HG03066 (cell line): ENCODE data around the gene KIF3B.
"Not testable (repeated sequence)": the region's sequence is repeated elsewhere in the genome, so short reads cannot be mapped to it uniquely, and the experiment has no call there.

ENCODE experiments used
- ATAC-seq: cut with Tn5 transposase; IDR thresholded peaks from one replicate; pipeline ENCODE4 v1.9.1; 2021; ENCODE audit warnings: low read depth; ENCODE audit not compliant: unreplicated experiment

The KIF3B gene

GRCh38 chr20:32380745-32381144, 103.3 kb downstream of the KIF3B start:
- no peak for ATAC-seq

DNA sequence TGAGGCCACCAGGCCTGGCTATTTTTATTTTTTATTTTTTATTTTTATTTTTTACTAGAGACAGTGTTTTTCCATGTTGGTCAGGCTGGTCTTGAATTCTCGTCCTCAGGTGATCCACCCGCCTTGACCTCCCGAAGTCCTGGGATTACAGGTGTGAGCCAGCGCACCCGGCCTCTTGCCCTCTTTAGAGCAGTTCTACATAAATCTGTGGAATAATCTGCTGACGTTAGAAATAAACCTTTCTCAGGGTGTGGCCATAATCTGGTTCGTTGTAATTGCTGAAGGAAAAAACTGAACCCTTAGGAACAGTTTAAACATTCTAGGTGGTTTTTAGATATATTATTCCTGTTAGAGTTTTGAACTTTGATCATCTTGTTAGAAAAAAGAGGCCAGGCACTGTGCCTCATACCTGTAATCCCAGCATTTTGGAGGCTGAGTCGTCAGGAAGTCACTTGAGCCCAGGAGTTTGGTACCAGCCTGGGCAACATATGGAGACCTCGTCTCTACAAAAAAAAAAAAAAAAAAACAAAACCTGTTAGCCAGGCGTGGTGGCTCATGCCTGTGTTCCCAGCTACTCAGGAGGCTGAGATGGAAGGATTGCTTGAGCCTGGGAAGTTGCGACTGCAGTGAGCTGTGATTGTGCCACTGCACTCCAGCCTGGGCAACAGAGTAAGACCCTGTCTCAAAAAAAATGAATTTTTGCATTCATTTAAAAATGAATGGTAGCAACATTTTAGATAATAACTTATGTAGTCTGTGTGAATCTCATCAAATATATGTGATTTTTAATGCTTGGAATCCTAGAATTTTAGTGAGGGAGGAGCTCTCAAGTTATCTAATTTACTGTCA, 104.9 kb downstream of the KIF3B start:
- ATAC-seq: no peak

DNA sequence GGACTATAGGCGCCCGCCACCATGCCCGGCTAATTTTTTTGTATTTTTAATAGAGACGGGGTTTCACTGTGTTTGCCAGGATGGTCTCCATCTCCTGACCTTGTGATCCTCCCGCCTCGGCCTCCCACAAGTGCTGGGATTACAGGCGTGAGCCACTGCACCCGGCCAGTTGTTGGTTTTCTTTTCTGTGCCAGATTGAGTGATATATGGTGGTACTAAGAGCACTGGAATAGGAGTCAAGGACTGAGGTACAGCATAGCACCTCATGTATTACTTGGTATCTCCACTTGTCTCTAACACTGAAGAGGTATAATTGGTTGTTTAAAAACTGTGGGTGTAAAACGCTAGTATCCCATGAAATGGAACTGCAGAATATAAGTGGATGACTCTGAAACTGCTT, 106.0 kb downstream of the KIF3B start:
- not testable (repeated sequence) for ATAC-seq
